C4-2B (cell line): ENCODE results near the gene CPB1.

Experiments used
- CTCF ChIP-seq: fragments of 450-650 bp; conservative IDR thresholded peaks from 2 replicates; pipeline ENCODE4 v1.5.1; 2017; ENCODE audit warnings: mild to moderate bottlenecking
- ZFX ChIP-seq: fragments of 450-650 bp; IDR thresholded peaks from 2 replicates; pipeline ENCODE4 v1.6.1; 2017

DNA sequence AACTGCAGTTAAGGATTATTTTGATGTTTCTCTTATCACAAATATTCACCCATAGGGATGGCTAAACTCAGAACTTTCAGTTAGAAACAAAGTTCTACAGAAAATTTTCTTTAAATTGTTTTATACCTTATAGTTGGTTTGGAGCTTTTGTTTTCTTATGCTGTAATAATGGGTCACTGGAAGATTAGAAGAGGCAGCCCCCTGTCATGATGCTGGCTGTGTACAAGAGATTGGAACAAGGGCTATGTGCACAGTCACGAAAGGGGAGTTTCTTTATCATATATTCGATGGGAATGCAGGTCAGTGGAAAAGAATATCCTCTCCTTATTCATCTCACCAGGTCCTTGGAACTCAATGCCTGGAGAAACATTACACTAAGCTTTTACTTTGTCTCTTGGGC is 25.5 kb downstream of the CPB1 start:
- TF ChIP-seq CTCF: no peak
- no peak for TF ChIP-seq ZFX
